ENCODE data around the gene SSX4B. TPM values are rescaled to one million over a fixed set of nuclear protein-coding genes. Genes with fewer than 3 reads are reported as not detected.

Gene SSX4B
- total RNA-seq: under 1 TPM in 1 of 2 donors, not detected in 1; under 0.01 TPM

GRCh38 chrX:48411860-48412259 lies at the start of gene SSX4B:
Gene SSX4B (minus strand): TSS chrX:48411960. CDS start chrX:48411372, 588 bp downstream.

GRCh38 chrX:48383239-48383638 lies 28.5 kb downstream of the SSX4B start, which contains the start of gene SSX4:
Gene SSX4 (plus strand): TSS chrX:48383539. CDS start chrX:48384054, 515 bp downstream.

GRCh38 chrX:48356315-48357094 lies 55.3 kb downstream of the SSX4B start, which contains the start of gene SSX3:
Gene SSX3 (minus strand): TSS chrX:48356703. CDS start chrX:48355249, 1,454 bp downstream.

Small RNA genes lying within 50 kb of the gene (small RNA-seq; reads per million reads assigned to genes)
- gene AL606490.4: 0 reads per million in 2 donors
- gene AL606490.7: 0 reads per million in 2 donors

Other genes starting within 250 kb of the SSX4B start
- gene SSX5, start 215.2 kb downstream of the SSX4B start, total RNA-seq: not detected
- gene SSX1, start 156.6 kb downstream of the SSX4B start, total RNA-seq: under 1 TPM; under 0.01 to 0.34 TPM
- gene SSX3, start 55.3 kb downstream of the SSX4B start, total RNA-seq: not detected
- gene SSX4, start 28.4 kb downstream of the SSX4B start, total RNA-seq: under 1 TPM in 1 of 2 donors, not detected in 1; under 0.01 TPM
- under 1 TPM; 0.34 to 0.67 TPM for gene SLC38A5, start 58.3 kb upstream of the SSX4B start, total RNA-seq
- gene FTSJ1, start 64.2 kb upstream of the SSX4B start, total RNA-seq: 10 to 100 TPM; 39.2 to 49.6 TPM
- 1 to 10 TPM; 6.5 to 7.7 TPM for gene PORCN, start 97.0 kb upstream of the SSX4B start, total RNA-seq
- 100 to 1,000 TPM; 131 to 232 TPM for gene EBP, start 109.8 kb upstream of the SSX4B start, total RNA-seq
- 1 to 10 TPM; 4.3 to 8.3 TPM for gene TBC1D25, start 127.8 kb upstream of the SSX4B start, total RNA-seq
- gene RBM3, start 162.5 kb upstream of the SSX4B start, total RNA-seq: 100 to 1,000 TPM; 120 to 136 TPM
- 10 to 100 TPM; 52.6 to 69.9 TPM for gene WDR13, start 185.5 kb upstream of the SSX4B start, total RNA-seq